ENCODE results near the gene EPN2. TPM values are rescaled to one million over a fixed set of nuclear protein-coding genes. Genes with fewer than 3 reads are reported as not detected.

EPN2 gene
- total RNA-seq, 2 experiments from 2014 or later: 3.2 to 4.6 TPM

DNA sequence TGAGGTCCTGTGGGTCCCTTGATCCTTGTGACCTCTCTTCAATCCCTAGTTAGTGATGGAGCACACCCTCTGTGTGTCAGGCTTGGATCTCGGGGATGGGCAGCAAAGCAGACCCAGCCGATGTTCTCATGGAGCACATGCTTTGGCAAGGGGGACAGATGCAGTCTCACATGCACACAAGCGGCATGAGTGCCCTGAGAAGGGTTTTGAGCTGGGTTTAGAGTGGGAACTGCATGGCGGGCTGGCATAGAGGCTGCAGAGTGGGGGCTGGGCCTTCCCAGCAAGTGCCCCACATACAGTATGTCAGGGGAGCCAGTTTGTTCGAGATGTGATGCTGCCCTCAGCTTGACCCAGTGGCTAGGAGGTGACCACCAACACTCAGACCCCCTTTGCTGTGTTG lies 83.7 kb downstream of the EPN2 start:
- ATAC-seq: no peak
- H3K27me3 Mint-ChIP-seq: peaks cover 8% of the 10 kb centered on the region
- ChIA-PET CTCF (interaction anchor here (2.0 to 2.8 kb wide), 2 partner anchors 14 to 18 kb away, joined by 8 to 11 read pairs; no protein-coding TSS in a partner anchor), POLR2A (no interaction called here)
- intact Hi-C loops (cut with micrococcal nuclease): no loop called here
- peaks cover 2% of the 10 kb centered on the region for H3K36me3 Mint-ChIP-seq (ENCODE audit: low read depth)
- TF ChIP-seq, protein P1, sequence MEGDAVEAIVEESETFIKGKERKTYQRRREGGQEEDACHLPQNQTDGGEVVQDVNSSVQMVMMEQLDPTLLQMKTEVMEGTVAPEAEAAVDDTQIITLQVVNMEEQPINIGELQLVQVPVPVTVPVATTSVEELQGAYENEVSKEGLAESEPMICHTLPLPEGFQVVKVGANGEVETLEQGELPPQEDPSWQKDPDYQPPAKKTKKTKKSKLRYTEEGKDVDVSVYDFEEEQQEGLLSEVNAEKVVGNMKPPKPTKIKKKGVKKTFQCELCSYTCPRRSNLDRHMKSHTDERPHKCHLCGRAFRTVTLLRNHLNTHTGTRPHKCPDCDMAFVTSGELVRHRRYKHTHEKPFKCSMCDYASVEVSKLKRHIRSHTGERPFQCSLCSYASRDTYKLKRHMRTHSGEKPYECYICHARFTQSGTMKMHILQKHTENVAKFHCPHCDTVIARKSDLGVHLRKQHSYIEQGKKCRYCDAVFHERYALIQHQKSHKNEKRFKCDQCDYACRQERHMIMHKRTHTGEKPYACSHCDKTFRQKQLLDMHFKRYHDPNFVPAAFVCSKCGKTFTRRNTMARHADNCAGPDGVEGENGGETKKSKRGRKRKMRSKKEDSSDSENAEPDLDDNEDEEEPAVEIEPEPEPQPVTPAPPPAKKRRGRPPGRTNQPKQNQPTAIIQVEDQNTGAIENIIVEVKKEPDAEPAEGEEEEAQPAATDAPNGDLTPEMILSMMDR (IDR thresholded peaks at IDR 0.05): no peak
- no peak overlapping the region for H3K27ac Mint-ChIP-seq
- H3K4me3 Mint-ChIP-seq: no peak overlapping the region
- no peak for DNase-seq
- H3K4me1 Mint-ChIP-seq (ENCODE audit: low read depth): no peaks in the 10 kb centered on the region
- H3K9me3 Mint-ChIP-seq: peaks cover 6% of the 10 kb centered on the region

DNA sequence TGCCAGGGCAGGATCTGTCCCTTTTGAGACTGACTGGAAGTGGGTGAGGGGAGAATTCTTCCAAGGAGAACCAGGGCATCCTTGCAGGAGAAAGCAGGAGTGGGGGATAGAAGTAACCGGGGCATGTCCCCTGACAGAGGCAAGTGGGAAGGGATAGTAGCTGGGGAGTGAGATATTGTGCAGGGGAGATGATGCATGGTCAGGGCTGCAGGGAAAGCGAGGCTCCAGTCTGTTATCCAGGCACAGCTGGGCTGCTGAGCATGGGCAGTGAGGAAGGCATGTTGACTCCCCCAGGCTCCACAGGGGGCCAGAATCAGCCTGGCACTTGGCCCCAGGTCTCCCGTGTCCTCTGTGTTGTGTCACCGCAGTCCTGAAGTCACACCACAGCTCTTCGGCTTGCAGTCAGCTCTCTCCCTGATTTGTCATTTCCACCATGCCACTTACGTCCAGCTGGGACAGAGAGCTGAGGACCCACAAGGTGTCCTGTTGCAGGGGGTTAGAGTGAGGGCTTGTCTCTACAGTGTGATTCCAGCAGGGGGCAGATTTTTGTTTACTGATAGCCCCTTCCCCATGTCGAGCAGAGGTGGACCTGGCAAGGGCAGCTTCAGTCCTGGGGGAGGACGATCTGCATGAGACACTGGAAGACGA lies 84.4 kb downstream of the EPN2 start:
- Mint-ChIP-seq H3K9me3 (peaks cover 6% of the 10 kb centered on the region), H3K4me3 (no peak overlapping the region), H3K27ac (no peak overlapping the region), H3K4me1 (ENCODE audit: low read depth) (no peaks in the 10 kb centered on the region), H3K36me3 (ENCODE audit: low read depth) (peaks cover 2% of the 10 kb centered on the region), H3K27me3 (peaks cover 8% of the 10 kb centered on the region)
- intact Hi-C loops (cut with micrococcal nuclease): no loop called here
- TF ChIP-seq, protein P1 (IDR thresholded peaks at IDR 0.05): no peak
- ChIA-PET POLR2A (no interaction called here), CTCF (interaction anchor here (0.7 to 2.8 kb wide), 3 partner anchors 9 to 17 kb away, joined by 3 to 11 read pairs (median 8); no protein-coding TSS in a partner anchor)
- no peak for DNase-seq
- ATAC-seq: no peak

DNA sequence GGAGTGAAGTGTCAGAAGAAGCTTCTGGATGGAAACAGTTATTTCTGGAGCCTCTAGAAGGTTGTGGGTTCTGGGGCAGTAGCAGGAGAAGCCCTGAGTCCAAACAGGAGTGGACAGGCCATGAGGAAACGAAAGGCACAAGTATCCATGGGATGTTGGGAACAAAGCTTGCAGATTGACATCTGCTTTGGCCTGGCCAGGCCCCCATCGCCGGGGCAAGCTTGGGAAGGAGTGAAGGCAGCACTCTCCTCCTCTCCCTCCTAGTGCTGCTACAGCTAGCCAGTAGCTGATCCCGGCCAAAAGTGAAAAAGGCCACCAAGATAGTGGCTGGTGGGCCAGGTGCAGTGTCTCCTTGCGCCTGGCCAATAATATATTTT lies 85.0 kb downstream of the EPN2 start:
- intact Hi-C loops (cut with micrococcal nuclease): no loop called here
- H3K9me3 Mint-ChIP-seq: peaks cover 6% of the 10 kb centered on the region
- H3K36me3 Mint-ChIP-seq (ENCODE audit: low read depth): peaks cover 2% of the 10 kb centered on the region
- POLR2A ChIA-PET: no interaction called here
- no peaks in the 10 kb centered on the region for H3K4me1 Mint-ChIP-seq (ENCODE audit: low read depth)
- ATAC-seq: no peak
- TF ChIP-seq, protein P1 (IDR thresholded peaks at IDR 0.05): no peak
- DNase-seq: no peak
- H3K4me3 Mint-ChIP-seq: no peak overlapping the region
- no peak overlapping the region for H3K27ac Mint-ChIP-seq
- CTCF ChIA-PET: interaction anchor here (0.7 to 2.8 kb wide), 4 partner anchors 10 to 41 kb away, joined by 3 to 11 read pairs (median 6); no protein-coding TSS in a partner anchor
- H3K27me3 Mint-ChIP-seq: peaks cover 8% of the 10 kb centered on the region

DNA sequence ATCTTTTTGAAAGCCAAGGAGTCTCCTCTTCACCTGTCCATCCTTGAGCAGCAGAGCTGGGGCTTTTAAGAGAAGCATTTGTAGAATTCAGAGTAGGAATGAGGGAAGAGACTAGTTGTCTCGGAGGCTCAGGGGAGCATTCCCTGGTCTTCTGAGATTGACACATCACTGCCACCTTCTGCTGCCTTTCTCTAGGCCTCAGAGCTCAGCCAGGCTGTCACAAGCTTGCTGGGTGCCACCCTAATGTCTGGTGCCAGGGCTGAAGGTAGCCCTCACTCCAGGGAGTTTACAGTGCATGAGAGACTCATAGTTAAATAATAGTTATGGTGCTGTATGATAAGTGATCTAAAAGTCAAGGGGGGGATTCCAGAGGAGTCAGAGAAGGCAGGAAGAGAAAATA lies 85.7 kb downstream of the EPN2 start:
- peaks cover 8% of the 10 kb centered on the region for H3K27me3 Mint-ChIP-seq
- peaks cover 6% of the 10 kb centered on the region for H3K9me3 Mint-ChIP-seq
- ATAC-seq (no peak), DNase-seq (no peak)
- peaks cover 2% of the 10 kb centered on the region for H3K36me3 Mint-ChIP-seq (ENCODE audit: low read depth)
- TF ChIP-seq, protein P1 (IDR thresholded peaks at IDR 0.05): no peak
- no peak overlapping the region for H3K4me3 Mint-ChIP-seq
- no peak overlapping the region for H3K27ac Mint-ChIP-seq
- POLR2A ChIA-PET: no interaction called here
- intact Hi-C loops (cut with micrococcal nuclease): no loop called here
- H3K4me1 Mint-ChIP-seq (ENCODE audit: low read depth): no peaks in the 10 kb centered on the region
- CTCF ChIA-PET: interaction anchor here (0.9 to 2.8 kb wide), 3 partner anchors 16 to 40 kb away, joined by 3 to 11 read pairs (median 8); no protein-coding TSS in a partner anchor

DNA sequence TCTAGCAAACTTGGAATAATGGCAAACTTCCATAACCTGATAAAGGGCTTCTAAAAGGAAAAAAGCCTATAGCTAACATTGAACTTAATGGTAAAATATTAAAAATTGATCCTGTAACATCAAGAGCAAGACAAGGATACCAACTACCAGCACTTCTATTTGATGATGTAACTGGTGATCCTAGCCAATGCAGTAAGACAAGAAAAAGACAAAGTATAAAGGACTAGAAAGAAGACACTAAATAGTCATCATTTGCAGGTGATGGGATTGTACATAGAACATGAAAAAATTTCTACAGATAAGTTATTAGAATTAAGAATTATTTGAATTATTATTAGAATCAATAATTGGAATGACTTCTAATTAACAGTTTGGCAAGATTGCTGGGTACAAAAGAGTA lies 88.4 kb downstream of the EPN2 start:
- peaks cover 3% of the 10 kb centered on the region for H3K27me3 Mint-ChIP-seq
- TF ChIP-seq, protein P1 (IDR thresholded peaks at IDR 0.05): no peak
- no peak overlapping the region for H3K4me3 Mint-ChIP-seq
- peaks cover 6% of the 10 kb centered on the region for H3K9me3 Mint-ChIP-seq
- ChIA-PET POLR2A (no interaction called here), CTCF (no interaction called here)
- intact Hi-C loops (cut with micrococcal nuclease): no loop called here
- DNase-seq (no peak), ATAC-seq (no peak)
- no peak overlapping the region for H3K27ac Mint-ChIP-seq
- peaks cover 2% of the 10 kb centered on the region for H3K36me3 Mint-ChIP-seq (ENCODE audit: low read depth)
- no peaks in the 10 kb centered on the region for H3K4me1 Mint-ChIP-seq (ENCODE audit: low read depth)

Measured in activated CD8-positive, alpha-beta T cell treated with anti-CD3 and anti-CD28 coated beads for 36 hours (primary cell).